A549 treated with dexamethasone at 1 μM for 4 hours (cell line): Measurements from ENCODE around the gene MAN1C1. TPM values are rescaled to one million over a fixed set of nuclear protein-coding genes. Genes with fewer than 3 reads are reported as not detected.

Experiments
- total RNA-seq: library from RNA; stranded (reverse); fragments of 200-300 nt; extraction: Qiagen RNA extraction; gene quantifications from 5 replicates; pipeline ENCODE4 v1.2.3, GENCODE V29; 2022

Gene MAN1C1
- 0.65 to 0.97 TPM (median 0.92 TPM) in 5 replicates for total RNA-seq

DNA sequence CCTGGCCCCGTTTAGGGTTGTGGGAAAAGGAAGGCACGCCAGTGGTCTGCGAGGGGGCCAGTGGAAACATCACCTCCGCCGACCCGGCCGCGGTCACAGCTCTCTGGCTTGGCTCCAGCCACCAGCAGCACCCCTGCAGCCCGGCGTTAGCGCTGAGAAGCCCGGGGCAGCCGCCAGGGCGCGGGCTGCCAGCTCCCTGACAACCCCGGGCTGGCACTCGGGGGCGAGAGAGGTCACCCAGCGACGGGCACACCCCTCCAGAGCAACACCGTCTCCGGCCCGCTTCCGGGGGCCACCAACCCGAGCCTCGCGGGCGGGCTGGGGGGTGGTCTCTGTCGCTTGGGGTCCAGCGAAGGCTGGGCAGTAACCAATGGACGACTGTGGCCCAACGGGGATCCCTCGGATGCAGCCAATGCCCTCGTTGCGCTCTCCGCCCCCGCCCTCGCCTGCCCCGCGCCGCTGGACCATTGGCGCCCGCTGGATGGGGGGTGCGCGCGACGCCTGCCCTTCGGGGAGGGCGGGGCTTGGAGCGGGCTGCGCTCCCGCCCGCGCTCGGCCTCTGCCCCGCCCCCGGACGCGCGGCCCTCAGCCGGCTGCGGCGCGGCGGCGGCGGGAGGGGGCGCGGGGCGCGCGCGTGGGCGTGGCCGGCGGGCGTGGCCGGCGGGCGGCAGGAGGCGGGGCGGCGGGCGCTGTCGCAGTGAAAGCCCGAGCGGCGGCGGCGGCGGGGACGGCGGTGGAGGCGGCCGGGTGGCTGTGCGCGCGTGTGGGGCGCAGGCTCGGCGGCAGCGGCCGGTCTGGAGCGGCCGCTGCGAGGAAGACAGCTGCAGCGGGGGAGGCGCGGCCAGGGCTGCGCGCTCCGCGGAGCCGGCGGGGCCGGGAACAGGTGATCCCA is at the start of gene MAN1C1:
TSS of gene MAN1C1 (plus strand) at position 697 of the 892 bp plus-strand sequence. CDS start 1,007 bp downstream, outside the sequence.

GRCh38 chr1:25799935-25800702 is 183.5 kb downstream of the MAN1C1 start, which contains the start of gene SELENON:
Gene SELENON (plus strand): TSS chr1:25800193. CDS start chr1:25800231, 38 bp downstream.

DNA sequence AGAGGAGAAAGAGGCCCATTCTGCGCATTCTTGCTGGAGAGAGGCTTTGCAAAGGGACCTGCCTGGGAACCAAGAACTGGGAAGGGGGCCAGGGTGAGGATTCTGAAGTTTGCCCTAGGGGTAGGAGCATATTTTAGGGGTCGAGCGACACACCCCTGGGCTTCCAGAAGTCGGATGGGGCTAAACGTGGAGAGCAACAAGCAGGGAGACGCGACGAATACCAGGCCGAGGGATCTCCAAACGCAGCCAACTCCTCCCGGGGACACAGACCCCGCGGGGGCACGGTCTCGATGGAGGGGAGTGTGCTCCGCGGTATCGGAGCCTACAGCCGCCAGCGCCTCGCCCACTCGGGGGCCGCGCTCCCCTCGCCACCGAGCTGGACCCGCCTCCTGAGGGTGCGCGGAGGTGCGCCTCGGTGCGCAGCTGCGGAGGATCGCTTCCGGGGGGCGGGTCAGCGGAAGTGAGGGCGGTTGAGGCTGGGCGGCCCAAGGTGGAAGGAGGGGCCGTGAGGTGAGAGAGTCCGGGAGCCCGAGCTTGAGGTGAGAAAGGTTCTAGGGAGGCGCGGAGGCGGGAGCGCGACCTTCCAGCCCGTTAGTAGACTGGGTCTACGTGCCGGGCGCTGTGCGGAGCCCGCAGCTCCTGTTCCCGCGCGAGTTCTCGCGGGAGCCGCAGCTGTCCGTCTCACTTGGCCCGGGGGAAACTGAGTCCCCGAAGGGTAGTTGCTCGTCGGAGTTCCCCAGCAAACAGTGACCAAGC is 203.1 kb downstream of the MAN1C1 start, which contains the start of gene MTFR1L:
TSS of gene MTFR1L (plus strand) at position 464 of the 756 bp plus-strand sequence. CDS start 3,151 bp downstream, outside the sequence.

Other genes starting within 250 kb of the MAN1C1 start
- gene RHCE, start 196.0 kb upstream of the MAN1C1 start, total RNA-seq = 0.09 TPM in 1 of 5 replicates, not detected in the others
- 9.3 to 10.8 TPM (median 10.4 TPM) in 5 replicates for gene MACO1, start 185.9 kb upstream of the MAN1C1 start, total RNA-seq
- gene LDLRAP1, start 73.2 kb upstream of the MAN1C1 start, total RNA-seq = 8.0 to 11.4 TPM (median 9.9 TPM) in 5 replicates
- gene SELENON, start 183.4 kb downstream of the MAN1C1 start, total RNA-seq = 52.5 to 72.6 TPM (median 68.1 TPM) in 5 replicates
- 22.5 to 25.6 TPM (median 23.6 TPM) in 5 replicates for gene MTFR1L, start 203.2 kb downstream of the MAN1C1 start, total RNA-seq
- 8.9 to 10.3 TPM (median 9.5 TPM) in 5 replicates for gene AUNIP, start 242.7 kb downstream of the MAN1C1 start, total RNA-seq